ENCODE measurements around the gene TBXAS1.

- TF ChIP-seq POLR2AphosphoS5 (IDR thresholded peaks at IDR 0.05; ENCODE audit: low read depth) (no peak), EZH2 (IDR thresholded peaks at IDR 0.05; ENCODE audit: low read depth, unreplicated experiment) (no peak), REST (IDR thresholded peaks at IDR 0.05; ENCODE audit: unreplicated experiment) (no peak)
- TF ChIP-seq, protein P1, sequence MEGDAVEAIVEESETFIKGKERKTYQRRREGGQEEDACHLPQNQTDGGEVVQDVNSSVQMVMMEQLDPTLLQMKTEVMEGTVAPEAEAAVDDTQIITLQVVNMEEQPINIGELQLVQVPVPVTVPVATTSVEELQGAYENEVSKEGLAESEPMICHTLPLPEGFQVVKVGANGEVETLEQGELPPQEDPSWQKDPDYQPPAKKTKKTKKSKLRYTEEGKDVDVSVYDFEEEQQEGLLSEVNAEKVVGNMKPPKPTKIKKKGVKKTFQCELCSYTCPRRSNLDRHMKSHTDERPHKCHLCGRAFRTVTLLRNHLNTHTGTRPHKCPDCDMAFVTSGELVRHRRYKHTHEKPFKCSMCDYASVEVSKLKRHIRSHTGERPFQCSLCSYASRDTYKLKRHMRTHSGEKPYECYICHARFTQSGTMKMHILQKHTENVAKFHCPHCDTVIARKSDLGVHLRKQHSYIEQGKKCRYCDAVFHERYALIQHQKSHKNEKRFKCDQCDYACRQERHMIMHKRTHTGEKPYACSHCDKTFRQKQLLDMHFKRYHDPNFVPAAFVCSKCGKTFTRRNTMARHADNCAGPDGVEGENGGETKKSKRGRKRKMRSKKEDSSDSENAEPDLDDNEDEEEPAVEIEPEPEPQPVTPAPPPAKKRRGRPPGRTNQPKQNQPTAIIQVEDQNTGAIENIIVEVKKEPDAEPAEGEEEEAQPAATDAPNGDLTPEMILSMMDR (conservative IDR thresholded peaks at IDR 0.05; ENCODE audit: low read depth in 2 of 2), result no peak
These were observed 117.5 kb downstream of the TBXAS1 start for GRCh38 chr7:139946533-139946932.
